H1 (cell line): Measurements from ENCODE around the gene GALNT18. TPM values are rescaled to one million over a fixed set of nuclear protein-coding genes. Genes with fewer than 3 reads are reported as not detected.

Source experiments
- CTCF ChIA-PET: fragments of 300-600 bp; sonication (Branson Sonifier 250); formaldehyde crosslinking; loops from one replicate; lab custom pipeline; 2021; ENCODE audit not compliant: partially characterized antibody; lab: Charles Lee
- POLR2A ChIA-PET: fragments of 300-600 bp; sonication (Branson Sonifier 250); formaldehyde crosslinking; loops from one replicate; lab custom pipeline; 2021; ENCODE audit warnings: inconsistent platforms; ENCODE audit not compliant: partially characterized antibody; lab: Charles Lee
- DNase-seq, 2 experiments: peaks; one replicate each; pipeline versions ENCODE4 v3.0.0 to v3.0.0-alpha.2; 2010 to 2022; ENCODE audit warnings: low spot score in 2 of 2, low read depth in 1 of 2, mixed read lengths in 1 of 2
- FAIRE-seq: peaks from 2 replicates; lab custom pipeline; 2011; peaks lifted over from hg19 to GRCh38; lab: Jason Lieb, UNC
- H2AFZ ChIP-seq: 2 replicates; pipeline ENCODE4 v1.8.1; 2012; ENCODE audit warnings: low read length, inconsistent platforms
- H2AK5ac ChIP-seq: 2 replicates; pipeline ENCODE4 v1.6.1; 2013; ENCODE audit warnings: low read depth, low read length
- H2BK120ac ChIP-seq: replicated peaks from 2 replicates; pipeline ENCODE3; 2013; ENCODE audit warnings: low read depth, low read length, inconsistent platforms
- H2BK12ac ChIP-seq: 2 replicates; pipeline ENCODE4 v1.6.1; 2013; ENCODE audit warnings: low read depth, low read length
- H2BK15ac ChIP-seq: 2 replicates; pipeline ENCODE4 v1.6.1; 2013; ENCODE audit warnings: low read length
- H2BK20ac ChIP-seq: 2 replicates; pipeline ENCODE4 v1.6.1; 2013; ENCODE audit warnings: low read length
- H2BK5ac ChIP-seq: 2 replicates; pipeline ENCODE4 v1.6.1; 2013; ENCODE audit warnings: low read depth, low read length
- H3K14ac ChIP-seq: 2 replicates; pipeline ENCODE4 v1.6.1; 2013; ENCODE audit warnings: inconsistent platforms; ENCODE audit not compliant: insufficient read length
- H3K18ac ChIP-seq: 2 replicates; pipeline ENCODE4 v1.6.1; 2013; ENCODE audit warnings: low read length; ENCODE audit errors: extremely low read depth
- H3K23ac ChIP-seq: 2 replicates; pipeline ENCODE4 v1.6.1; 2013; ENCODE audit warnings: inconsistent platforms; ENCODE audit not compliant: insufficient read length
- H3K23me2 ChIP-seq: 2 replicates; pipeline ENCODE4 v1.6.1; 2013; ENCODE audit warnings: low read depth, low read length
- H3K27ac ChIP-seq: 2 replicates; pipeline ENCODE4 v1.6.1; 2011; ENCODE audit warnings: low read depth, low read length, inconsistent platforms
- H3K27me3 ChIP-seq, 4 experiments: replicated peaks in 1 of 4; 1 replicate in 1 of 4; 2 replicates in 3 of 4; pipeline versions ENCODE4 v1.6.1 to v1.8.1; 2011 to 2013; ENCODE audit warnings: low read length in 3 of 4, mild to moderate bottlenecking in 3 of 4, inconsistent platforms in 2 of 4, mixed read lengths in 2 of 4, moderate library complexity in 1 of 4; ENCODE audit not compliant: control insufficient read depth in 3 of 4, insufficient read depth in 3 of 4; ENCODE audit errors: extremely low read depth in 1 of 4
- H3K36me3 ChIP-seq, 4 experiments: 2 replicates each; pipeline versions ENCODE4 v1.6.1 to v1.8.1; 2011 to 2013; ENCODE audit warnings: mild to moderate bottlenecking in 4 of 4, low read length in 3 of 4, moderate library complexity in 2 of 4, control low read depth in 1 of 4, inconsistent platforms in 1 of 4; ENCODE audit not compliant: insufficient read depth in 4 of 4, control insufficient read depth in 2 of 4
- H3K4ac ChIP-seq: replicated peaks from 2 replicates; pipeline ENCODE3; 2013; ENCODE audit warnings: low read length, low read depth, mixed read lengths, inconsistent platforms; ENCODE audit not compliant: insufficient read length
- H3K4me1 ChIP-seq, 4 experiments: replicated peaks in 1 of 4; 1 replicate in 1 of 4; 2 replicates in 3 of 4; pipeline versions ENCODE4 v1.6.1 to v1.8.1; 2011 to 2013; ENCODE audit warnings: low read length in 3 of 4, inconsistent platforms in 2 of 4, mixed read lengths in 1 of 4; ENCODE audit not compliant: insufficient read depth in 4 of 4, control insufficient read depth in 3 of 4
- H3K4me2 ChIP-seq, 2 experiments: 2 replicates each; pipeline versions ENCODE4 v1.6.1 to v1.8.1; 2011 to 2013; ENCODE audit warnings: low read depth in 2 of 2, low read length in 2 of 2, control low read depth in 1 of 2, inconsistent platforms in 1 of 2, mild to moderate bottlenecking in 1 of 2; ENCODE audit not compliant: insufficient read depth in 1 of 2
- H3K4me3 ChIP-seq, 4 experiments: fragments of 200-600, 300-600 bp in 1 of 4; sonication (generic), shearing (Covaris generic), sonication (Bioruptor Twin) in 1 of 4; 2 replicates each; pipeline versions ENCODE4 v1.5.1 to v1.8.1; 2011 to 2016; ENCODE audit warnings: low read length in 4 of 4, low read depth in 3 of 4, control low read depth in 2 of 4, inconsistent platforms in 2 of 4, mild to moderate bottlenecking in 2 of 4, mixed read lengths in 1 of 4, moderate library complexity in 1 of 4; ENCODE audit not compliant: insufficient read depth in 2 of 4; ENCODE audit errors: extremely low read depth in 1 of 4
- H3K56ac ChIP-seq: replicated peaks from 2 replicates; pipeline ENCODE3; 2013; ENCODE audit warnings: low read depth, mild to moderate bottlenecking, mixed read lengths, low read length, inconsistent platforms; ENCODE audit not compliant: insufficient read length
- H3K79me1 ChIP-seq: 2 replicates; pipeline ENCODE4 v1.6.1; 2013; ENCODE audit warnings: low read depth, low read length, control low read depth
- H3K79me2 ChIP-seq, 2 experiments: 2 replicates each; pipeline versions ENCODE4 v1.6.1 to v1.8.1; 2012 to 2013; ENCODE audit warnings: low read length in 2 of 2, mild to moderate bottlenecking in 2 of 2, inconsistent platforms in 1 of 2; ENCODE audit not compliant: insufficient read depth in 2 of 2, control insufficient read depth in 1 of 2
- H3K9ac ChIP-seq, 4 experiments: replicated peaks in 1 of 4; 1 replicate in 1 of 4; 2 replicates in 3 of 4; pipeline versions ENCODE4 v1.6.1 to v1.8.1; 2011 to 2013; ENCODE audit warnings: low read depth in 3 of 4, low read length in 3 of 4, control low read depth in 2 of 4, mild to moderate bottlenecking in 2 of 4, moderate library complexity in 2 of 4, inconsistent platforms in 1 of 4; ENCODE audit errors: extremely low read depth in 1 of 4
- H3K9me3 ChIP-seq, 2 experiments: 2 replicates each; pipeline versions ENCODE4 v1.6.1 to v1.8.1; 2012 to 2013; ENCODE audit warnings: mild to moderate bottlenecking in 2 of 2, moderate library complexity in 2 of 2, control low read depth in 1 of 2, inconsistent platforms in 1 of 2, low read depth in 1 of 2, low read length in 1 of 2, mixed read lengths in 1 of 2; ENCODE audit not compliant: insufficient read depth in 2 of 2
- H4K20me1 ChIP-seq, 2 experiments: replicated peaks in 1 of 2; 2 replicates each; pipeline versions ENCODE3 to v1.8.1; 2011 to 2013; ENCODE audit warnings: inconsistent platforms in 2 of 2, low read length in 2 of 2, mild to moderate bottlenecking in 1 of 2; ENCODE audit not compliant: insufficient read depth in 2 of 2, control insufficient read depth in 1 of 2
- H4K5ac ChIP-seq: 2 replicates; pipeline ENCODE4 v1.6.1; 2013; ENCODE audit warnings: low read length, low read depth, mixed read lengths, inconsistent platforms; ENCODE audit not compliant: insufficient read length
- H4K8ac ChIP-seq: 2 replicates; pipeline ENCODE4 v1.8.0; 2013; ENCODE audit warnings: mild to moderate bottlenecking, moderate library complexity, low read length, inconsistent platforms; ENCODE audit not compliant: insufficient read depth; ENCODE audit errors: extremely low read depth
- H4K91ac ChIP-seq: replicated peaks from 2 replicates; pipeline ENCODE3; 2013; ENCODE audit warnings: low read length, mixed read lengths, inconsistent platforms; ENCODE audit not compliant: insufficient read length
- SP2 ChIP-seq: IDR thresholded peaks from 2 replicates; pipeline ENCODE4 v1.6.1; 2012; ENCODE audit warnings: mild to moderate bottlenecking, low read length, inconsistent platforms
- WGBS, 2 experiments: shearing (Covaris generic) in 1 of 2; methylation state at CpG; one replicate each; pipeline versions ENCODE4 v1.1.6 to v1.1.7; 2013 to 2015; ENCODE audit warnings: low lambda C conversion rate in 2 of 2, mixed read lengths in 2 of 2, inconsistent platforms in 1 of 2, low coverage in 1 of 2, missing lambda C conversion rate in 1 of 2; ENCODE audit not compliant: insufficient replicate concordance in 2 of 2, insufficient coverage in 1 of 2, insufficient read length in 1 of 2; ENCODE audit errors: extremely low coverage in 1 of 2, missing lambda C conversion rate in 1 of 2; 5-methylcytosine and 5-hydroxymethylcytosine counted together
- polyA plus RNA-seq, 7 experiments: library from polyadenylated mRNA; depleted of rRNA in 3 of 7; stranded (reverse) in 5 of 7; unstranded in 2 of 7; fragments of >200 nt in 5 of 7; fragments of 200-250 nt in 2 of 7; gene quantifications; 1 replicate in 5 of 7; 2 replicates in 1 of 7; 4 replicates in 1 of 7; pipeline versions ENCODE4 v1.2.1 to v1.2.3, GENCODE V29; 2011 to 2013; ENCODE audit warnings: missing spikeins in 2 of 7, mixed read lengths in 2 of 7
- total RNA-seq: library from RNA; stranded (reverse); fragmentation: NEBNext Ultra II Directional; extraction: Animal tissue kit (Norgen Biotek cat#: 25700); gene quantifications from 2 replicates; pipeline ENCODE4 v1.2.1, GENCODE V29; 2021

The GALNT18 gene
- total and polyA plus RNA-seq, 2 of the 8 experiments (the other 6 are each of a cell fraction or from before 2014, with no cell fraction given): 6.0 to 9.4 TPM

GRCh38 chr11:11663907-11664306 lies 42.1 kb upstream of the GALNT18 start:
- POLR2A ChIA-PET: no interaction called here
- Histone ChIP-seq H3K36me3 (no peaks in the 10 kb centered on the region), H2BK15ac (no peak overlapping the region), H4K91ac (no peak overlapping the region), H3K79me1 (no peaks in the 10 kb centered on the region), H3K9me3 (peaks cover 3 to 12% of the 10 kb centered on the region in 2 experiments; a peak in 2 of 4 replicates), H2BK5ac (no peak overlapping the region), H3K56ac (no peak overlapping the region), H2AFZ (no peak overlapping the region), H3K23ac (no peak overlapping the region), H4K5ac (no peak overlapping the region), H2BK120ac (no peak overlapping the region), H2AK5ac (no peak overlapping the region), H3K23me2 (no peaks in the 10 kb centered on the region), H3K18ac (no peak overlapping the region), H3K9ac (no peak overlapping the region), H2BK20ac (no peak overlapping the region), H3K27ac (no peak overlapping the region), H3K4me1 (peaks cover 4 to 11% (median 7%) of the 10 kb centered on the region in 4 experiments), H3K79me2 (no peaks in the 10 kb centered on the region), H3K4ac (no peak overlapping the region), H4K8ac (no peak overlapping the region), H2BK12ac (no peak overlapping the region), H4K20me1 (no peaks in the 10 kb centered on the region), H3K4me3 (no peak overlapping the region), H3K14ac (no peak overlapping the region), H3K4me2 (no peak overlapping the region), H3K27me3 (no peaks in the 10 kb centered on the region)
- FAIRE-seq: no peak
- CTCF ChIA-PET: interaction anchor here (0.6 to 6.5 kb wide), 7 partner anchors 9 to 336 kb away, joined by 3 to 33 read pairs (median 3); no protein-coding TSS in a partner anchor
- WGBS, 2 experiments: 84% methylated on average over 4 of the region's 4 CpGs; no CpG with 5 or more reads in 1 of the 2 experiments
- TF ChIP-seq SP2: no peak
- DNase-seq: no peak
